ENCODE results near the gene CDC25A. TPM values are rescaled to one million over a fixed set of nuclear protein-coding genes. Genes with fewer than 3 reads are reported as not detected.

CDC25A gene
- 1.3 and 2.6 TPM in 2 replicates for total RNA-seq

GRCh38 chr3:48188266-48189201 lies at the start of gene CDC25A:
TSS of gene CDC25A (minus strand) at chr3:48188417. CDS start at chr3:48187947, 470 bp downstream.

DNA sequence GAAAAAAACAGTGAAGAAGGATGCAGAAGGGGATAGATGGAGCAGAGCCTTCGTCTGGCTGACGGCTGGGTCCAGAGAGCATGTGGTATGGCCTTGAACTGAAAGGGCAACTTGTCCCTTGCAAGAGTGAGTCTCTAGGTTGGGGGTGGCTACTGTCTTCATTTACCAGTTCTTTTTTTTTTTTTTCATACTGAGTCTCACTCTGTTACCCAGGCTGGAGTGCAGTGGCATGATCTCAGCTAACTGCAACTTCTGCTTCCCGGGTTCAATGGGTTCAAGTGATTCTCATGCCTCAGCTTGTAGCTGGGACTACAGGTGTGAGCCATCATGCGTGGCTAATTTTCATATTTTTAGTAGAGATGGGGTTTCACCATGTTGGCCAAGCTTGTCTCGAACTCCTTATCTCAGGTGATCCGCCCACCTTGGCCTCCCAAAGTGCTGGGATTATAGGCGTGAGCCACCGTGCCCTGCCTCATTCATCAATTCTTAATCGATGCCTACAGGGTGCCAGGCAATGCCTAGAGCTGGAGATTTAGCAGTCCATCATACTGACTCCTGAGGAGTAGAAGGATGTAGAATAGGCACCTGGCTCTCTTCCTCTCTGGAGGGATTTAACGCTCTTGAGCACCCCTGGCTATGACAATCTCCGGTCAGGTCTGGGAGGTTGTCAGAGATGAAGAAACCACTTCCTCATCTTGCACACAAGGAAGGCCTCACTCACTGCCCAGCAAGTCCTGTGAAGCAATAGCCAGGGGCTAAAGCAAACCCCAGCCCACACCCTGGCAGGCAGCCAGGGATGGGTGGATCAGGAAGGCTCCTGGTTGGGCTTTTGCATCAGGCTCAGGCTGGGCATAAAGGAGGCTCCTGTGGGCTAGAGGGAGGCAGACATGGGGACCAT lies 34.6 kb upstream of the CDC25A start, which contains the start of gene CAMP:
CAMP (plus strand) TSS at position 880 of the 898 bp plus-strand sequence; CDS start at position 897, 17 bp downstream.

Other genes with a start within 250 kb of the CDC25A start
- 160 and 170 TPM in 2 replicates for gene MAP4, start 172.0 kb downstream of the CDC25A start, total RNA-seq
- not detected in 2 replicates for gene CAMP, start 35.1 kb upstream of the CDC25A start, total RNA-seq
- 4.8 and 5.1 TPM in 2 replicates for gene ZNF589, start 52.7 kb upstream of the CDC25A start, total RNA-seq
- gene NME6, start 113.0 kb upstream of the CDC25A start, total RNA-seq: 37.4 and 40.0 TPM in 2 replicates
- gene SPINK8, start 145.2 kb upstream of the CDC25A start, total RNA-seq: not detected in 2 replicates
- 0.15 TPM in 1 of 2 replicates, not detected in the other for gene FBXW12, start 183.8 kb upstream of the CDC25A start, total RNA-seq
- 41.3 and 76.4 TPM in 2 replicates for gene PLXNB1, start 241.7 kb upstream of the CDC25A start, total RNA-seq

Measured in smooth muscle cell of trachea (primary cell).